Measurements from ENCODE around the gene BAZ2B.

BAZ2B gene

GRCh38 chr2:159317392-159318088 is 298.8 kb downstream of the BAZ2B start:
- DNase-seq (ENCODE audit: low spot score): no peak

- no peak for DNase-seq (ENCODE audit: low spot score)
These were observed 308.4 kb downstream of the BAZ2B start for GRCh38 chr2:159307942-159308341.

- DNase-seq (ENCODE audit: low spot score): no peak
These were observed 315.8 kb downstream of the BAZ2B start for GRCh38 chr2:159300586-159300985.

- DNase-seq (ENCODE audit: low spot score): no peak
These were observed 317.4 kb downstream of the BAZ2B start for GRCh38 chr2:159298967-159299366.

GRCh38 chr2:159297042-159297707 is 319.2 kb downstream of the BAZ2B start:
- DNase-seq (ENCODE audit: low spot score): no peak

- DNase-seq (ENCODE audit: low spot score): no peak
These were observed 324.2 kb downstream of the BAZ2B start for GRCh38 chr2:159292157-159292556.

- peak; percentile 30 for DNase-seq (ENCODE audit: low spot score)
These were observed 325.9 kb downstream of the BAZ2B start for GRCh38 chr2:159290289-159290907.

GRCh38 chr2:159287733-159288132 is 328.6 kb downstream of the BAZ2B start:
- DNase-seq (ENCODE audit: low spot score): no peak

- peak; percentile 97 for DNase-seq (ENCODE audit: low spot score)
These were observed 329.5 kb downstream of the BAZ2B start for GRCh38 chr2:159286709-159287441.

- DNase-seq (ENCODE audit: low spot score): no peak
These were observed 330.2 kb downstream of the BAZ2B start, which contains the start of gene WDSUB1 for GRCh38 chr2:159285929-159286708. Gene WDSUB1, minus strand, starts transcription at chr2:159286703. Its CDS starts 3,634 bp downstream, at chr2:159283069.

- no peak for DNase-seq (ENCODE audit: low spot score)
These were observed 330.9 kb downstream of the BAZ2B start for GRCh38 chr2:159285433-159285832.

GRCh38 chr2:159283529-159283928 is 332.8 kb downstream of the BAZ2B start:
- no peak for DNase-seq (ENCODE audit: low spot score)

- no peak for DNase-seq (ENCODE audit: low spot score)
These were observed 335.3 kb downstream of the BAZ2B start for GRCh38 chr2:159281002-159281401.

- DNase-seq (ENCODE audit: low spot score): no peak
These were observed 336.6 kb downstream of the BAZ2B start for GRCh38 chr2:159279700-159280099.

- DNase-seq (ENCODE audit: low spot score): no peak
These were observed 341.2 kb downstream of the BAZ2B start for GRCh38 chr2:159275111-159275510.

- no peak for DNase-seq (ENCODE audit: low spot score)
These were observed 344.2 kb downstream of the BAZ2B start for GRCh38 chr2:159272156-159272555.

GRCh38 chr2:159270744-159271379 is 345.5 kb downstream of the BAZ2B start:
- no peak for DNase-seq (ENCODE audit: low spot score)

All from CD4-positive, alpha-beta T cell treated with Interleukin-15 for 4 hours (primary cell).